GM23338 (cell line): ENCODE data around the gene CLEC4G. TPM values are rescaled to one million over a fixed set of nuclear protein-coding genes. Genes with fewer than 3 reads are reported as not detected.

Experiments used
- ATAC-seq: fragments of 200-7000 bp; cut with Tn5 transposase; 3 replicates; pipeline ENCODE4 v1.9.1; 2020
- DNase-seq: peaks from one replicate; pipeline ENCODE4 v3.0.0-alpha.2; 2015; ENCODE audit warnings: low spot score
- H2AFZ ChIP-seq: fragments of 200-600 bp; sonication (generic); 2 replicates; pipeline ENCODE4 v1.8.0; 2016; ENCODE audit warnings: antibody characterized with exemption, mild to moderate bottlenecking, moderate library complexity
- H3F3A ChIP-seq: fragments of 200-600 bp; sonication (generic); replicated peaks from 2 replicates; pipeline ENCODE4 v1.8.0; 2017; ENCODE audit warnings: antibody characterized with exemption, mixed run types, low read depth
- H3K27ac ChIP-seq: fragments of 200-600 bp; sonication (generic); 2 replicates; pipeline ENCODE4 v1.6.1; 2016; ENCODE audit warnings: low read depth
- H3K27me3 ChIP-seq: fragments of 200-600 bp; sonication (generic); 2 replicates; pipeline ENCODE4 v1.8.0; 2016; ENCODE audit warnings: mild to moderate bottlenecking, mixed run types, moderate library complexity; ENCODE audit not compliant: insufficient read depth
- H3K36me3 ChIP-seq: fragments of 200-600 bp; sonication (generic); 2 replicates; pipeline ENCODE4 v1.8.0; 2016; ENCODE audit warnings: mild to moderate bottlenecking; ENCODE audit not compliant: insufficient read depth
- H3K4me1 ChIP-seq: fragments of 200-600 bp; sonication (generic); 2 replicates; pipeline ENCODE4 v1.8.0; 2016; ENCODE audit warnings: mild to moderate bottlenecking, moderate library complexity; ENCODE audit not compliant: insufficient read depth
- H3K4me2 ChIP-seq: fragments of 200-600 bp; sonication (generic); 2 replicates; pipeline ENCODE4 v1.7.1; 2017; ENCODE audit warnings: mixed run types
- H3K4me3 ChIP-seq: fragments of 200-600 bp; sonication (generic); 2 replicates; pipeline ENCODE4 v1.6.1; 2016; ENCODE audit warnings: mixed run types
- H3K79me2 ChIP-seq: fragments of 200-600 bp; sonication (generic); replicated peaks from 2 replicates; pipeline ENCODE4 v1.8.0; 2017; ENCODE audit warnings: mild to moderate bottlenecking; ENCODE audit not compliant: insufficient read depth
- H3K9me2 ChIP-seq: fragments of 200-600 bp; sonication (generic); 2 replicates; pipeline ENCODE4 v1.8.0; 2017; ENCODE audit not compliant: insufficient read depth
- H4K20me1 ChIP-seq: fragments of 200-600 bp; sonication (generic); replicated peaks from 2 replicates; pipeline ENCODE4 v1.8.0; 2017; ENCODE audit warnings: mild to moderate bottlenecking; ENCODE audit not compliant: insufficient read depth
- H3K27ac Mint-ChIP-seq: 2 replicates; pipeline ENCODE4 v1.8.0; 2020; ENCODE audit warnings: inconsistent platforms, mild to moderate bottlenecking, moderate library complexity, mixed read lengths
- H3K27me3 Mint-ChIP-seq: 3 replicates; pipeline ENCODE4 v1.8.0; 2022; ENCODE audit warnings: low read depth, mild to moderate bottlenecking, moderate library complexity, mixed read lengths, inconsistent platforms; ENCODE audit not compliant: insufficient read depth, poor library complexity
- H3K36me3 Mint-ChIP-seq: 3 replicates; pipeline ENCODE4 v1.8.0; 2021; ENCODE audit warnings: low read depth, mild to moderate bottlenecking, inconsistent platforms, moderate library complexity, mixed read lengths
- H3K4me1 Mint-ChIP-seq: 3 replicates; pipeline ENCODE4 v1.8.0; 2020; ENCODE audit warnings: mild to moderate bottlenecking, inconsistent platforms, mixed read lengths
- H3K4me3 Mint-ChIP-seq: 3 replicates; pipeline ENCODE4 v1.8.0; 2021; ENCODE audit warnings: moderate library complexity, mild to moderate bottlenecking, inconsistent platforms, mixed read lengths
- H3K9me3 Mint-ChIP-seq: 3 replicates; pipeline ENCODE4 v1.8.0; 2020; ENCODE audit warnings: moderate library complexity, mild to moderate bottlenecking, inconsistent platforms, mixed read lengths
- CREB1 ChIP-seq: fragments of 250-450 bp; sonication (Bioruptor Pico); IDR thresholded peaks from 2 replicates; pipeline ENCODE4 v1.5.0; 2020; ENCODE audit warnings: low read depth, mild to moderate bottlenecking, moderate library complexity
- EZH2 ChIP-seq: fragments of 200-600 bp; sonication (generic); IDR thresholded peaks from one replicate; pipeline ENCODE4 v1.8.0; 2017; ENCODE audit warnings: antibody characterized with exemption, mild to moderate bottlenecking, low read depth; ENCODE audit not compliant: unreplicated experiment
- EZH2phosphoT487 ChIP-seq: fragments of 200-600 bp; sonication (generic); IDR thresholded peaks from one replicate; pipeline ENCODE4 v1.8.1; 2018; ENCODE audit warnings: antibody characterized with exemption; ENCODE audit not compliant: unreplicated experiment
- JUNB ChIP-seq: IDR thresholded peaks from one replicate; pipeline ENCODE4 v1.6.1; 2016; ENCODE audit warnings: antibody characterized with exemption; ENCODE audit not compliant: unreplicated experiment
- NANOG ChIP-seq: IDR thresholded peaks from 2 replicates; pipeline ENCODE4 v1.6.1; 2016; ENCODE audit warnings: antibody characterized with exemption, borderline replicate concordance
- POLR2AphosphoS5 ChIP-seq: IDR thresholded peaks from 2 replicates; pipeline ENCODE4 v1.6.1; 2016; ENCODE audit warnings: antibody characterized with exemption, low read depth
- STAT1 ChIP-seq: IDR thresholded peaks from one replicate; pipeline ENCODE4 v1.6.1; 2016; ENCODE audit warnings: antibody characterized with exemption; ENCODE audit not compliant: unreplicated experiment
- ZNF114 ChIP-seq: fragments of 250-450 bp; sonication (Bioruptor Pico); IDR thresholded peaks from 2 replicates; pipeline ENCODE4 v1.5.0; 2020; ENCODE audit warnings: mild to moderate bottlenecking, moderate library complexity
- ZNF331 ChIP-seq: fragments of 250-450 bp; sonication (Bioruptor Pico); IDR thresholded peaks from 2 replicates; pipeline ENCODE4 v1.5.0; 2020; ENCODE audit warnings: low read depth, mild to moderate bottlenecking, moderate library complexity
- polyA plus RNA-seq: library from polyadenylated mRNA; unstranded; fragments of >200 nt; fragmentation: Nextera tagmentation; extraction: Ambion mirVana; gene quantifications from 2 replicates; pipeline ENCODE4 v1.2.1, GENCODE V29; 2016
- total RNA-seq: library from RNA; depleted of rRNA; stranded (reverse); fragments of >200 nt; shearing (Covaris generic); gene quantifications from 2 replicates; pipeline ENCODE4 v1.2.3, GENCODE V29; 2014
- TF ChIP-seq, protein P1 (sequence below): IDR thresholded peaks from 2 replicates; pipeline ENCODE4 v1.6.1; 2016; ENCODE audit warnings: antibody characterized with exemption
- TF ChIP-seq, protein P2 (sequence below), 2 experiments: fragments of 200-600 bp in 1 of 2; sonication (generic) in 1 of 2; conservative IDR thresholded peaks; 2 replicates each; pipeline versions ENCODE4 v1.5.1 to v1.6.1; 2016 to 2017; ENCODE audit warnings: antibody characterized with exemption in 2 of 2, low read depth in 2 of 2, mild to moderate bottlenecking in 2 of 2, moderate library complexity in 1 of 2
- TF ChIP-seq, protein P3 (sequence below): fragments of 250-450 bp; sonication (Bioruptor Pico); IDR thresholded peaks from 2 replicates; pipeline ENCODE4 v1.5.0; 2020; ENCODE audit warnings: mild to moderate bottlenecking, moderate library complexity

The CLEC4G gene
- total and polyA plus RNA-seq, 2 experiments from 2014 or later: 0.52 to 0.65 TPM

DNA sequence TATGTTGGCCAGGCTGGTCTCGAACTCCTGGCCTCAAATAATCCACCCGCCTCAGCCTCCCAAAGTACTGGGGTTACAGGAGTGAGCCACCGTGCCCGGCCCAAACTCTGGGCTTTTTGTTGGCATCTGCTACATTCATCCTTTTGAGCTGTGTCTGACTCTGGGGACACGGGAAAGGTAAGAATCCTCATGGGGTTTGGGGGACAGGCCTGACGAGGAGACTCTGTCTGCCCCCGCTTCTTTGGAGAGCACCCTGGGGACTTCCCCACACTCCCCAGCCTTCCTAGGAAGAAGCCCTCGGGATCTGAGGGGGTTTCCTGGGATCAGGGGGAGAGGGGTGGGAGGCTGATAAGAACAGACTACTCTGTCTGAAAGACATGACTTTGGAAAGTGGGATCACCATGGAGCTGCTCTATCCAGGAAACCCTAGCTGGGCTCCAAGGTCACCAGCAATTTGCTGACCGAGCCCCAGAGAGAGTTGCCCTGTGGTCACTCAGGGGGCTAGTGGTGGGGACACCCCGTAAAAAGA is 21.9 kb downstream of the CLEC4G start:
- H3K9me3 Mint-ChIP-seq: no peaks in the 10 kb centered on the region
- no peak overlapping the region for H3K4me2 ChIP-seq
- no peak for DNase-seq
- H3K4me3 Mint-ChIP-seq: no peak overlapping the region
- no peak overlapping the region for H3K4me3 ChIP-seq
- no peaks in the 10 kb centered on the region; the same call in 2 of the 3 replicates for H3K36me3 Mint-ChIP-seq
- H3K4me1 Mint-ChIP-seq: no peaks in the 10 kb centered on the region
- no peaks in the 10 kb centered on the region for H4K20me1 ChIP-seq
- H3K79me2 ChIP-seq: no peaks in the 10 kb centered on the region
- H3K27me3 Mint-ChIP-seq: peaks cover 13% of the 10 kb centered on the region
- no peak for ATAC-seq
- no peaks in the 10 kb centered on the region for H3K9me2 ChIP-seq
- no peak overlapping the region for H3K27ac ChIP-seq
- TF ChIP-seq JUNB: no peak
- no peak for TF ChIP-seq ZNF331
- no peak for TF ChIP-seq EZH2
- H3K4me1 ChIP-seq: no peaks in the 10 kb centered on the region
- no peaks in the 10 kb centered on the region for H3K36me3 ChIP-seq
- H3F3A ChIP-seq: no peaks in the 10 kb centered on the region
- H3K27ac Mint-ChIP-seq: no peak overlapping the region
- H3K27me3 ChIP-seq: no peaks in the 10 kb centered on the region
- no peak overlapping the region for H2AFZ ChIP-seq

DNA sequence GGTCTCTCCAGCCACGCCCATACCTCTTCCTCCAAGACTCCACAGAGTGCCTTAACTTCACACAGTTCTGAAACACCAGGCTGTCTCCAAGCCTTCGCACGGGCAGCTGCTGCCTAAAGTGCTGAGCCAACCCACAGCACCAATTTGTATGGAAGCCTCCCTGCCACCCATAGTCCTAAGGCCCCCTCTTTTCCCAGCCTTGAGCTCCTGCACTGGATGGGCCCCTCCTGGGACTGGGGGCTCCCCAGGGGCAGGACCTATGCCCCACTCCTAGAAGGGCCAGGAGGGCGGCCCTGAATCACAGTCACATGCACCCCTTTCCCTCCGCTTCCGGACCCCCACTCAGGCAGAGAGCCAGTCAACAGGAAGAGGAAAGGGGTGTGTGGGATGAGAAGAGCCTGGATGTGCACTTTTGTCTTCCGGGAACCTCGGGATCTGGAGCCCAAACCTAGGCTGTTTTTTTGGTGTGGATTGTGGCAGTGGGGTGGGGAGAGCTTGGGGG is 24.9 kb downstream of the CLEC4G start:
- no peak overlapping the region for H3K27ac ChIP-seq
- ATAC-seq: no peak
- H3K79me2 ChIP-seq: no peaks in the 10 kb centered on the region
- Mint-ChIP-seq H3K27me3 (peaks cover 10% of the 10 kb centered on the region), H3K36me3 (no peaks in the 10 kb centered on the region; the same call in 2 of the 3 replicates), H3K4me3 (no peak overlapping the region), H3K9me3 (no peaks in the 10 kb centered on the region), H3K4me1 (no peaks in the 10 kb centered on the region), H3K27ac (no peak overlapping the region)
- no peaks in the 10 kb centered on the region for H3K36me3 ChIP-seq
- H4K20me1 ChIP-seq: no peaks in the 10 kb centered on the region
- no peak overlapping the region for H3K4me2 ChIP-seq
- no peak overlapping the region for H2AFZ ChIP-seq
- H3K4me1 ChIP-seq: no peaks in the 10 kb centered on the region
- no peak overlapping the region for H3K4me3 ChIP-seq
- H3K9me2 ChIP-seq: no peaks in the 10 kb centered on the region
- no peak for DNase-seq
- H3K27me3 ChIP-seq: no peaks in the 10 kb centered on the region
- no peaks in the 10 kb centered on the region for H3F3A ChIP-seq
- TF ChIP-seq EZH2 (no peak), CREB1 (CRISPR knock-in tag) (no peak), JUNB (no peak), STAT1 (no peak), ZNF331 (no peak), NANOG (no peak), ZNF114 (CRISPR knock-in tag) (no peak), POLR2AphosphoS5 (no peak), EZH2phosphoT487 (no peak)
- TF ChIP-seq, protein P1, sequence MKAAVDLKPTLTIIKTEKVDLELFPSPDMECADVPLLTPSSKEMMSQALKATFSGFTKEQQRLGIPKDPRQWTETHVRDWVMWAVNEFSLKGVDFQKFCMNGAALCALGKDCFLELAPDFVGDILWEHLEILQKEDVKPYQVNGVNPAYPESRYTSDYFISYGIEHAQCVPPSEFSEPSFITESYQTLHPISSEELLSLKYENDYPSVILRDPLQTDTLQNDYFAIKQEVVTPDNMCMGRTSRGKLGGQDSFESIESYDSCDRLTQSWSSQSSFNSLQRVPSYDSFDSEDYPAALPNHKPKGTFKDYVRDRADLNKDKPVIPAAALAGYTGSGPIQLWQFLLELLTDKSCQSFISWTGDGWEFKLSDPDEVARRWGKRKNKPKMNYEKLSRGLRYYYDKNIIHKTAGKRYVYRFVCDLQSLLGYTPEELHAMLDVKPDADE: no peak
- TF ChIP-seq, protein P2, sequence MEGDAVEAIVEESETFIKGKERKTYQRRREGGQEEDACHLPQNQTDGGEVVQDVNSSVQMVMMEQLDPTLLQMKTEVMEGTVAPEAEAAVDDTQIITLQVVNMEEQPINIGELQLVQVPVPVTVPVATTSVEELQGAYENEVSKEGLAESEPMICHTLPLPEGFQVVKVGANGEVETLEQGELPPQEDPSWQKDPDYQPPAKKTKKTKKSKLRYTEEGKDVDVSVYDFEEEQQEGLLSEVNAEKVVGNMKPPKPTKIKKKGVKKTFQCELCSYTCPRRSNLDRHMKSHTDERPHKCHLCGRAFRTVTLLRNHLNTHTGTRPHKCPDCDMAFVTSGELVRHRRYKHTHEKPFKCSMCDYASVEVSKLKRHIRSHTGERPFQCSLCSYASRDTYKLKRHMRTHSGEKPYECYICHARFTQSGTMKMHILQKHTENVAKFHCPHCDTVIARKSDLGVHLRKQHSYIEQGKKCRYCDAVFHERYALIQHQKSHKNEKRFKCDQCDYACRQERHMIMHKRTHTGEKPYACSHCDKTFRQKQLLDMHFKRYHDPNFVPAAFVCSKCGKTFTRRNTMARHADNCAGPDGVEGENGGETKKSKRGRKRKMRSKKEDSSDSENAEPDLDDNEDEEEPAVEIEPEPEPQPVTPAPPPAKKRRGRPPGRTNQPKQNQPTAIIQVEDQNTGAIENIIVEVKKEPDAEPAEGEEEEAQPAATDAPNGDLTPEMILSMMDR (conservative IDR thresholded peaks at IDR 0.05; ENCODE audit: low read depth in 2 of 2): no peak
- TF ChIP-seq, protein P3, sequence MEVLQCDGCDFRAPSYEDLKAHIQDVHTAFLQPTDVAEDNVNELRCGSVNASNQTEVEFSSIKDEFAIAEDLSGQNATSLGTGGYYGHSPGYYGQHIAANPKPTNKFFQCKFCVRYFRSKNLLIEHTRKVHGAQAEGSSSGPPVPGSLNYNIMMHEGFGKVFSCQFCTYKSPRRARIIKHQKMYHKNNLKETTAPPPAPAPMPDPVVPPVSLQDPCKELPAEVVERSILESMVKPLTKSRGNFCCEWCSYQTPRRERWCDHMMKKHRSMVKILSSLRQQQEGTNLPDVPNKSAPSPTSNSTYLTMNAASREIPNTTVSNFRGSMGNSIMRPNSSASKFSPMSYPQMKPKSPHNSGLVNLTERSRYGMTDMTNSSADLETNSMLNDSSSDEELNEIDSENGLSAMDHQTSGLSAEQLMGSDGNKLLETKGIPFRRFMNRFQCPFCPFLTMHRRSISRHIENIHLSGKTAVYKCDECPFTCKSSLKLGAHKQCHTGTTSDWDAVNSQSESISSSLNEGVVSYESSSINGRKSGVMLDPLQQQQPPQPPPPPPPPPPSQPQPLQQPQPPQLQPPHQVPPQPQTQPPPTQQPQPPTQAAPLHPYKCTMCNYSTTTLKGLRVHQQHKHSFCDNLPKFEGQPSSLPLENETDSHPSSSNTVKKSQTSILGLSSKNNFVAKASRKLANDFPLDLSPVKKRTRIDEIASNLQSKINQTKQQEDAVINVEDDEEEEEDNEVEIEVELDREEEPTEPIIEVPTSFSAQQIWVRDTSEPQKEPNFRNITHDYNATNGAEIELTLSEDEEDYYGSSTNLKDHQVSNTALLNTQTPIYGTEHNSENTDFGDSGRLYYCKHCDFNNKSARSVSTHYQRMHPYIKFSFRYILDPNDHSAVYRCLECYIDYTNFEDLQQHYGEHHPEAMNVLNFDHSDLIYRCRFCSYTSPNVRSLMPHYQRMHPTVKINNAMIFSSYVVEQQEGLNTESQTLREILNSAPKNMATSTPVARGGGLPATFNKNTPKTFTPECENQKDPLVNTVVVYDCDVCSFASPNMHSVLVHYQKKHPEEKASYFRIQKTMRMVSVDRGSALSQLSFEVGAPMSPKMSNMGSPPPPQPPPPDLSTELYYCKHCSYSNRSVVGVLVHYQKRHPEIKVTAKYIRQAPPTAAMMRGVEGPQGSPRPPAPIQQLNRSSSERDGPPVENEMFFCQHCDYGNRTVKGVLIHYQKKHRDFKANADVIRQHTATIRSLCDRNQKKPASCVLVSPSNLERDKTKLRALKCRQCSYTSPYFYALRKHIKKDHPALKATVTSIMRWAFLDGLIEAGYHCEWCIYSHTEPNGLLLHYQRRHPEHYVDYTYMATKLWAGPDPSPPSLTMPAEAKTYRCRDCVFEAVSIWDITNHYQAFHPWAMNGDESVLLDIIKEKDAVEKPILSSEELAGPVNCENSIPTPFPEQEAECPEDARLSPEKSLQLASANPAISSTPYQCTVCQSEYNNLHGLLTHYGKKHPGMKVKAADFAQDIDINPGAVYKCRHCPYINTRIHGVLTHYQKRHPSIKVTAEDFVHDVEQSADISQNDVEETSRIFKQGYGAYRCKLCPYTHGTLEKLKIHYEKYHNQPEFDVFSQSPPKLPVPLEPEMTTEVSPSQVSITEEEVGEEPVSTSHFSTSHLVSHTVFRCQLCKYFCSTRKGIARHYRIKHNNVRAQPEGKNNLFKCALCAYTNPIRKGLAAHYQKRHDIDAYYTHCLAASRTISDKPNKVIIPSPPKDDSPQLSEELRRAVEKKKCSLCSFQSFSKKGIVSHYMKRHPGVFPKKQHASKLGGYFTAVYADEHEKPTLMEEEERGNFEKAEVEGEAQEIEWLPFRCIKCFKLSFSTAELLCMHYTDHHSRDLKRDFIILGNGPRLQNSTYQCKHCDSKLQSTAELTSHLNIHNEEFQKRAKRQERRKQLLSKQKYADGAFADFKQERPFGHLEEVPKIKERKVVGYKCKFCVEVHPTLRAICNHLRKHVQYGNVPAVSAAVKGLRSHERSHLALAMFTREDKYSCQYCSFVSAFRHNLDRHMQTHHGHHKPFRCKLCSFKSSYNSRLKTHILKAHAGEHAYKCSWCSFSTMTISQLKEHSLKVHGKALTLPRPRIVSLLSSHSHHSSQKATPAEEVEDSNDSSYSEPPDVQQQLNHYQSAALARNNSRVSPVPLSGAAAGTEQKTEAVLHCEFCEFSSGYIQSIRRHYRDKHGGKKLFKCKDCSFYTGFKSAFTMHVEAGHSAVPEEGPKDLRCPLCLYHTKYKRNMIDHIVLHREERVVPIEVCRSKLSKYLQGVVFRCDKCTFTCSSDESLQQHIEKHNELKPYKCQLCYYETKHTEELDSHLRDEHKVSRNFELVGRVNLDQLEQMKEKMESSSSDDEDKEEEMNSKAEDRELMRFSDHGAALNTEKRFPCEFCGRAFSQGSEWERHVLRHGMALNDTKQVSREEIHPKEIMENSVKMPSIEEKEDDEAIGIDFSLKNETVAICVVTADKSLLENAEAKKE (CRISPR knock-in tag): no peak
